C4-2B (cell line): ENCODE data around the gene PP2D1.
"Not testable (repeated sequence)": the region's sequence is repeated elsewhere in the genome, so short reads cannot be mapped to it uniquely, and the experiment has no call there.

Experiments
- H3K27ac ChIP-seq: fragments of 450-650 bp; 2 replicates; pipeline ENCODE4 v1.5.1; 2017
- ZFX ChIP-seq: fragments of 450-650 bp; IDR thresholded peaks from 2 replicates; pipeline ENCODE4 v1.6.1; 2017
- TF ChIP-seq, protein P1 (sequence below): fragments of 450-650 bp; conservative IDR thresholded peaks from 2 replicates; pipeline ENCODE4 v1.5.1; 2017; ENCODE audit warnings: mild to moderate bottlenecking

Gene PP2D1

GRCh38 chr3:20027136-20027535 is 15.1 kb upstream of the PP2D1 start:
- TF ChIP-seq, protein P1, sequence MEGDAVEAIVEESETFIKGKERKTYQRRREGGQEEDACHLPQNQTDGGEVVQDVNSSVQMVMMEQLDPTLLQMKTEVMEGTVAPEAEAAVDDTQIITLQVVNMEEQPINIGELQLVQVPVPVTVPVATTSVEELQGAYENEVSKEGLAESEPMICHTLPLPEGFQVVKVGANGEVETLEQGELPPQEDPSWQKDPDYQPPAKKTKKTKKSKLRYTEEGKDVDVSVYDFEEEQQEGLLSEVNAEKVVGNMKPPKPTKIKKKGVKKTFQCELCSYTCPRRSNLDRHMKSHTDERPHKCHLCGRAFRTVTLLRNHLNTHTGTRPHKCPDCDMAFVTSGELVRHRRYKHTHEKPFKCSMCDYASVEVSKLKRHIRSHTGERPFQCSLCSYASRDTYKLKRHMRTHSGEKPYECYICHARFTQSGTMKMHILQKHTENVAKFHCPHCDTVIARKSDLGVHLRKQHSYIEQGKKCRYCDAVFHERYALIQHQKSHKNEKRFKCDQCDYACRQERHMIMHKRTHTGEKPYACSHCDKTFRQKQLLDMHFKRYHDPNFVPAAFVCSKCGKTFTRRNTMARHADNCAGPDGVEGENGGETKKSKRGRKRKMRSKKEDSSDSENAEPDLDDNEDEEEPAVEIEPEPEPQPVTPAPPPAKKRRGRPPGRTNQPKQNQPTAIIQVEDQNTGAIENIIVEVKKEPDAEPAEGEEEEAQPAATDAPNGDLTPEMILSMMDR, result no peak
- no peak for TF ChIP-seq ZFX
- H3K27ac ChIP-seq, result no peak overlapping the region

DNA sequence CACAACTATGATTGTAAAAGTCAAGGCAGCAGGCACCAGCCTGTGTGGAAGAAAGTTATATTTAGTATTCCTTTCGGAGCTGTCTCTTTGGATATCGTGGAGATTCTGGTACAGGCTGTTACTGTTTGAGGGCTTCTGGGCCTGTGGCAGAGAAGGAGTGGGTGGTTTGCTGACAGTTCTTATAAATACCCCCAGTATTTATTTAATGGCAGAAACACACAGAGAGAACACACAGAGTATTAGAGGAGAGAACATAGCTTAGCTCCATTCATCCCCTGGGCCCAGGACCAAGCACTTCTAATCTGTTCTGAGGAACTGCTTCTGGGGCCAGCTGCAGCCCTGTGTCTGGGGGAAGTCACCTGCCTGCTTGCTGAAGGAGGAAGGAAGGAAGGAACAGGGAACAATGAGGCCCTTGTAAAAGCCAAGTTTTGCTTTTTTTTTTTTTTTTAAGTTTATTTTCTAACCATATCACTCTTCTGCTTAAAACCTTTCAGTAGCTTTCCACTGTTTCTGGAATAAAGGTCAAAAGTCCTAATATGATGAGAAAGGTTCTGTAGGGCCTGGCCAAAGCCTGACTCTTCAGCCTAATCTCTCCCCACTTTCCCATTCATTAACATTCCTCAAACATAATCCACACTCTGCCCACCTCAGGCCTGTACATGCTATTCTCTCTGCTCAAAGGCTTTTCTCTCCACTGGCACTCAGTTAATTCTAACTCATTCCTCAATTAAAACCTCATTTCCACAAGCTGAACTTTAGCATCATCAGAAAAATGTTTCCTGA is 11.8 kb upstream of the PP2D1 start:
- TF ChIP-seq, protein P1, result no peak
- no peak for TF ChIP-seq ZFX
- H3K27ac ChIP-seq, result no peak overlapping the region

DNA sequence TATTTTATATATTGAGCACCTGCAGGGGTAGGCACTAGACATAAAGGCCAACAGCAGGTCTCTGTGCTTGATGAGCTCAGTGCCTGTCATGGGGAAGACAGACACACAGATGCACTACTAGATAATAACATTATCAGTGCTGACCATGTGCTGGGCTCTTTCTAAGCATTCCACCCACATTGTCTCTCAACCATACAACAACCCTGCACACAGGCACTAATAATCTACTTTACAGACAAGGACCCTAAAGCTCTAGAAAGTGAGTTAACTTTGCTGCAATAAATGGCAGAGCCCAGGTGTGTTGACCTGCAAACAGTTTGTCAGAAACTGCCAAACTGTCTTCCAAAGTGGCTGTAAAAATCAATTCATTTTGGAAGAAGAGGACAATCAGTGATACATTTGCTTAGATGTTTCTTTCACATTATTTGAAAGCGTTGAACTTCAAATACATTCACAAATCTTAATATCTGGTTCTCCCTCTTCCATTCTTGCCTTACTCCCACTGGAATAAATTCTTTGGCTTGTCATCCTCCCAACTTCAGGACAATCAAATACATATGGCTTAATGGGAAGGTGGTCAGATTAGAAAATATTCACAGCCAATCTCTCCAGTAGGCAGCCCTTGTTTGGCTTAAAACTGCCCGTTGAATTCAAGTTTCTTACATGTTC is 11.0 kb upstream of the PP2D1 start:
- TF ChIP-seq ZFX, result no peak
- TF ChIP-seq, protein P1, result no peak
- H3K27ac ChIP-seq, result no peak overlapping the region

- H3K27ac ChIP-seq, result not testable (repeated sequence)
Measured at GRCh38 chr3:20016076-20016475, 4.0 kb upstream of the PP2D1 start.

- TF ChIP-seq, protein P1, result no peak
- TF ChIP-seq ZFX, result no peak
- H3K27ac ChIP-seq, result no peak overlapping the region
Measured at GRCh38 chr3:20015525-20015924, 3.5 kb upstream of the PP2D1 start.

GRCh38 chr3:20013396-20013795 is 1.3 kb upstream of the PP2D1 start:
- H3K27ac ChIP-seq, result no peak overlapping the region
- no peak for TF ChIP-seq ZFX
- TF ChIP-seq, protein P1, result no peak

DNA sequence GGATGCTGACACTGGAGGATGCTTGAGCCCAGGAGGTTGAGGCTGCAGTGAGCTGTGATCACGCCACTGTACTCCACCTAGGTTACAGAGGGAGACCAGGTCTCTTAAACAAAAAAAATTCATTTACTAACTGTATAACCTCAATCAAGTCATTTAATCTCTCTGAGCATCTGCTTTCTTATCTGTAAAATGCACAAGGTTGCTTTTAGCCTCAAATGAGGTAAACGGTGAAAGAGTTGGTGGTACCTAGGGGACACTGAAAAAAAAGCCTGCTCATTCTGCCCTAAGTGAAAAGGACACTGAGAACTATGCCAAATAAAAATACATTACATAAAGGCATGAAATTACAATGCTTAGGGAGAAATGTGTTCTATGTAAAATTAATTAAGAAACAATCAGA is 3.4 kb downstream of the PP2D1 start:
- TF ChIP-seq ZFX, result no peak
- TF ChIP-seq, protein P1, result no peak
- no peak overlapping the region for H3K27ac ChIP-seq
